PC-3 (cell line): ENCODE measurements around the gene TXNDC11.

Source experiments
- EZH2 ChIP-seq: fragments of 300-600 bp; sonication (generic); IDR thresholded peaks from one replicate; pipeline ENCODE4 v1.6.1; 2017; ENCODE audit warnings: antibody characterized with exemption, mild to moderate bottlenecking, low read length; ENCODE audit not compliant: unreplicated experiment
- EZH2phosphoT487 ChIP-seq: fragments of 300-600 bp; sonication (generic); IDR thresholded peaks from 2 replicates; pipeline ENCODE4 v1.6.1; 2018; ENCODE audit warnings: mild to moderate bottlenecking, antibody characterized with exemption, low read length, borderline replicate concordance
- TF ChIP-seq, protein P1 (sequence below): fragments of 300-600 bp; sonication (generic); conservative IDR thresholded peaks from 2 replicates; pipeline ENCODE4 v1.5.1; 2017; ENCODE audit warnings: antibody characterized with exemption, low read depth, mild to moderate bottlenecking, low read length

GRCh38 chr16:11707679-11708197 is 34.9 kb downstream of the TXNDC11 start:
- TF ChIP-seq, protein P1, sequence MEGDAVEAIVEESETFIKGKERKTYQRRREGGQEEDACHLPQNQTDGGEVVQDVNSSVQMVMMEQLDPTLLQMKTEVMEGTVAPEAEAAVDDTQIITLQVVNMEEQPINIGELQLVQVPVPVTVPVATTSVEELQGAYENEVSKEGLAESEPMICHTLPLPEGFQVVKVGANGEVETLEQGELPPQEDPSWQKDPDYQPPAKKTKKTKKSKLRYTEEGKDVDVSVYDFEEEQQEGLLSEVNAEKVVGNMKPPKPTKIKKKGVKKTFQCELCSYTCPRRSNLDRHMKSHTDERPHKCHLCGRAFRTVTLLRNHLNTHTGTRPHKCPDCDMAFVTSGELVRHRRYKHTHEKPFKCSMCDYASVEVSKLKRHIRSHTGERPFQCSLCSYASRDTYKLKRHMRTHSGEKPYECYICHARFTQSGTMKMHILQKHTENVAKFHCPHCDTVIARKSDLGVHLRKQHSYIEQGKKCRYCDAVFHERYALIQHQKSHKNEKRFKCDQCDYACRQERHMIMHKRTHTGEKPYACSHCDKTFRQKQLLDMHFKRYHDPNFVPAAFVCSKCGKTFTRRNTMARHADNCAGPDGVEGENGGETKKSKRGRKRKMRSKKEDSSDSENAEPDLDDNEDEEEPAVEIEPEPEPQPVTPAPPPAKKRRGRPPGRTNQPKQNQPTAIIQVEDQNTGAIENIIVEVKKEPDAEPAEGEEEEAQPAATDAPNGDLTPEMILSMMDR = no peak
- TF ChIP-seq EZH2 (no peak), EZH2phosphoT487 (no peak)
